Duodenal mucosa (tissue), 2 donors: ENCODE measurements around the gene CNTNAP2.

Experiments used
- H3K27ac ChIP-seq: one replicate; pipeline ENCODE4 v1.7.0; 2013; ENCODE audit warnings: low read depth, low read length
- H3K27me3 ChIP-seq, 2 donors: one replicate each; pipeline ENCODE4 v1.7.0; 2013; ENCODE audit warnings: low read length in 2 of 2, control low read depth in 1 of 2; ENCODE audit not compliant: insufficient read depth in 2 of 2, control insufficient read depth in 1 of 2
- H3K36me3 ChIP-seq, 2 donors: one replicate each; pipeline ENCODE4 v1.7.0; 2013; ENCODE audit warnings: low read length in 2 of 2, control low read depth in 1 of 2; ENCODE audit not compliant: insufficient read depth in 2 of 2, control insufficient read depth in 1 of 2
- H3K4me1 ChIP-seq, 2 donors: one replicate each; pipeline ENCODE4 v1.7.0; 2013; ENCODE audit warnings: low read length in 2 of 2, control low read depth in 1 of 2; ENCODE audit not compliant: insufficient read depth in 2 of 2, control insufficient read depth in 1 of 2
- H3K4me3 ChIP-seq, 2 donors: one replicate each; pipeline ENCODE4 v1.7.0; 2013; ENCODE audit warnings: low read length in 2 of 2, low read depth in 1 of 2
- H3K9ac ChIP-seq, 2 donors: one replicate each; pipeline ENCODE4 v1.7.0; 2013; ENCODE audit warnings: low read length in 2 of 2, low read depth in 1 of 2
- H3K9me3 ChIP-seq, 2 donors: one replicate each; pipeline ENCODE4 v1.7.0; 2013; ENCODE audit warnings: low read length in 2 of 2, control low read depth in 1 of 2; ENCODE audit not compliant: control insufficient read depth in 1 of 2

CNTNAP2 gene

GRCh38 chr7:146249272-146249671 lies 132.7 kb downstream of the CNTNAP2 start:
- Histone ChIP-seq H3K9me3 (peaks cover 0 to 10% of the 10 kb centered on the region in 2 donors), H3K4me1 (no peaks in the 10 kb centered on the region), H3K36me3 (no peaks in the 10 kb centered on the region), H3K9ac (no peak overlapping the region), H3K27me3 (no peaks in the 10 kb centered on the region), H3K4me3 (no peak overlapping the region), H3K27ac (no peak overlapping the region)

- Histone ChIP-seq H3K27me3 (no peaks in the 10 kb centered on the region), H3K36me3 (no peaks in the 10 kb centered on the region), H3K9ac (no peak overlapping the region), H3K9me3 (peaks cover 14 to 18% of the 10 kb centered on the region in 2 donors), H3K4me1 (no peaks in the 10 kb centered on the region), H3K27ac (no peak overlapping the region), H3K4me3 (no peak overlapping the region)
Observed at GRCh38 chr7:146255609-146256008, 139.0 kb downstream of the CNTNAP2 start.

GRCh38 chr7:146262527-146262926 lies 145.9 kb downstream of the CNTNAP2 start:
- Histone ChIP-seq H3K27me3 (no peaks in the 10 kb centered on the region), H3K27ac (no peak overlapping the region), H3K36me3 (no peaks in the 10 kb centered on the region), H3K4me3 (no peak overlapping the region), H3K9ac (no peak overlapping the region), H3K4me1 (no peaks in the 10 kb centered on the region), H3K9me3 (peaks cover 12 to 22% of the 10 kb centered on the region in 2 donors)

GRCh38 chr7:146276888-146277287 lies 160.3 kb downstream of the CNTNAP2 start:
- H3K36me3 ChIP-seq: no peaks in the 10 kb centered on the region
- H3K4me1 ChIP-seq: no peaks in the 10 kb centered on the region
- H3K9ac ChIP-seq: no peak overlapping the region
- no peaks in the 10 kb centered on the region for H3K27me3 ChIP-seq
- no peak overlapping the region for H3K4me3 ChIP-seq
- H3K9me3 ChIP-seq: peaks cover 8 to 16% of the 10 kb centered on the region in 2 donors
- no peak overlapping the region for H3K27ac ChIP-seq

GRCh38 chr7:146285418-146285817 lies 168.8 kb downstream of the CNTNAP2 start:
- H3K4me1 ChIP-seq: no peaks in the 10 kb centered on the region
- H3K27me3 ChIP-seq: no peaks in the 10 kb centered on the region
- H3K36me3 ChIP-seq: no peaks in the 10 kb centered on the region
- H3K9ac ChIP-seq: no peak overlapping the region
- H3K9me3 ChIP-seq: peaks cover 6 to 11% of the 10 kb centered on the region in 2 donors
- H3K27ac ChIP-seq: no peak overlapping the region
- H3K4me3 ChIP-seq: no peak overlapping the region

GRCh38 chr7:146290746-146291145 lies 174.1 kb downstream of the CNTNAP2 start:
- no peak overlapping the region for H3K27ac ChIP-seq
- peaks cover 0 to 7% of the 10 kb centered on the region in 2 donors for H3K9me3 ChIP-seq
- no peaks in the 10 kb centered on the region for H3K27me3 ChIP-seq
- H3K4me1 ChIP-seq: no peaks in the 10 kb centered on the region
- H3K36me3 ChIP-seq: no peaks in the 10 kb centered on the region
- H3K9ac ChIP-seq: no peak overlapping the region
- no peak overlapping the region for H3K4me3 ChIP-seq

GRCh38 chr7:146291900-146292299 lies 175.3 kb downstream of the CNTNAP2 start:
- H3K9me3 ChIP-seq: peaks cover 0 to 7% of the 10 kb centered on the region in 2 donors
- H3K4me3 ChIP-seq: no peak overlapping the region
- H3K4me1 ChIP-seq: no peaks in the 10 kb centered on the region
- H3K9ac ChIP-seq: no peak overlapping the region
- H3K27ac ChIP-seq: no peak overlapping the region
- no peaks in the 10 kb centered on the region for H3K27me3 ChIP-seq
- H3K36me3 ChIP-seq: no peaks in the 10 kb centered on the region

GRCh38 chr7:146296028-146296427 lies 179.4 kb downstream of the CNTNAP2 start:
- no peak overlapping the region for H3K27ac ChIP-seq
- no peak overlapping the region for H3K4me3 ChIP-seq
- no peaks in the 10 kb centered on the region for H3K4me1 ChIP-seq
- H3K36me3 ChIP-seq: no peaks in the 10 kb centered on the region
- H3K9ac ChIP-seq: no peak overlapping the region
- no peaks in the 10 kb centered on the region for H3K27me3 ChIP-seq
- peaks cover 0 to 2% of the 10 kb centered on the region in 2 donors for H3K9me3 ChIP-seq

GRCh38 chr7:146314962-146315361 lies 198.4 kb downstream of the CNTNAP2 start:
- Histone ChIP-seq H3K4me3 (no peak overlapping the region), H3K27ac (no peak overlapping the region), H3K9me3 (peaks cover 7 to 14% of the 10 kb centered on the region in 2 donors), H3K4me1 (no peaks in the 10 kb centered on the region), H3K36me3 (no peaks in the 10 kb centered on the region), H3K9ac (no peak overlapping the region), H3K27me3 (no peaks in the 10 kb centered on the region)

- no peaks in the 10 kb centered on the region for H3K4me1 ChIP-seq
- no peaks in the 10 kb centered on the region for H3K27me3 ChIP-seq
- no peaks in the 10 kb centered on the region for H3K36me3 ChIP-seq
- no peak overlapping the region for H3K4me3 ChIP-seq
- no peak overlapping the region for H3K27ac ChIP-seq
- no peak overlapping the region for H3K9ac ChIP-seq
- H3K9me3 ChIP-seq: peaks cover 6 to 7% of the 10 kb centered on the region in 2 donors
Observed at GRCh38 chr7:146319629-146320028, 203.0 kb downstream of the CNTNAP2 start.

GRCh38 chr7:146321301-146321700 lies 204.7 kb downstream of the CNTNAP2 start:
- Histone ChIP-seq H3K9me3 (peaks cover 2 to 6% of the 10 kb centered on the region in 2 donors), H3K36me3 (no peaks in the 10 kb centered on the region), H3K27ac (no peak overlapping the region), H3K27me3 (no peaks in the 10 kb centered on the region), H3K4me3 (no peak overlapping the region), H3K9ac (no peak overlapping the region), H3K4me1 (no peaks in the 10 kb centered on the region)
